NCI-H1694 treated with DMSO at 0.1 percent for 48 hours (cell line): Measurements from ENCODE around the gene FRY.

Experiments used
- DNase-seq: peaks from one replicate; lab custom pipeline; 2025; lab: John Stamatoyannopoulos, UW

Gene FRY

GRCh38 chr13:32261567-32261966 is 230.0 kb downstream of the FRY start:
- no peak for DNase-seq

GRCh38 chr13:32262165-32262564 is 230.6 kb downstream of the FRY start:
- DNase-seq: no peak

GRCh38 chr13:32262619-32263018 is 231.0 kb downstream of the FRY start:
- no peak for DNase-seq

- no peak for DNase-seq
These were observed 232.8 kb downstream of the FRY start for GRCh38 chr13:32264407-32264806.

GRCh38 chr13:32265726-32266125 is 234.2 kb downstream of the FRY start:
- no peak for DNase-seq

GRCh38 chr13:32266130-32266529 is 234.6 kb downstream of the FRY start:
- DNase-seq: no peak

GRCh38 chr13:32267836-32268439 is 236.4 kb downstream of the FRY start:
- no peak for DNase-seq

GRCh38 chr13:32272021-32272683 is 240.6 kb downstream of the FRY start:
- no peak for DNase-seq

GRCh38 chr13:32277839-32278238 is 246.3 kb downstream of the FRY start:
- DNase-seq: no peak

- DNase-seq: no peak
These were observed 246.9 kb downstream of the FRY start for GRCh38 chr13:32278426-32278825.

GRCh38 chr13:32281096-32281495 is 249.5 kb downstream of the FRY start:
- DNase-seq: no peak

GRCh38 chr13:32282096-32282711 is 250.6 kb downstream of the FRY start:
- no peak for DNase-seq

GRCh38 chr13:32284927-32285632 is 253.5 kb downstream of the FRY start:
- DNase-seq: no peak

- no peak for DNase-seq
These were observed 254.0 kb downstream of the FRY start for GRCh38 chr13:32285633-32285965.

- no peak for DNase-seq
These were observed 265.6 kb downstream of the FRY start for GRCh38 chr13:32297206-32297605.

GRCh38 chr13:32298695-32299094 is 267.1 kb downstream of the FRY start:
- no peak for DNase-seq

- DNase-seq: no peak
These were observed 268.3 kb downstream of the FRY start for GRCh38 chr13:32299893-32300292.

- no peak for DNase-seq
These were observed 268.8 kb downstream of the FRY start for GRCh38 chr13:32300406-32300805.

GRCh38 chr13:32300920-32301319 is 269.3 kb downstream of the FRY start:
- no peak for DNase-seq

GRCh38 chr13:32302461-32302860 is 270.9 kb downstream of the FRY start:
- no peak for DNase-seq

GRCh38 chr13:32305646-32306045 is 274.1 kb downstream of the FRY start:
- no peak for DNase-seq

- DNase-seq: no peak
These were observed 277.9 kb downstream of the FRY start for GRCh38 chr13:32309312-32310133.
